A673 (cell line): ENCODE measurements around the gene BRWD1. TPM values are rescaled to one million over a fixed set of nuclear protein-coding genes. Genes with fewer than 3 reads are reported as not detected.
A peak's percentile ranks its signal among the peaks of the same experiment; 100 is the strongest.

ENCODE experiments used
- BruUV-seq: library from RNA; stranded (reverse); fragments of 400-500 nt; replicated peaks from 2 replicates; lab custom pipeline; 2021; lab: Mats Ljungman, UMichigan
- CTCF ChIA-PET: fragments of 300-600 bp; sonication (Branson Sonifier 250); formaldehyde crosslinking; loops from one replicate; lab custom pipeline; 2022; ENCODE audit warnings: antibody characterized with exemption; lab: Charles Lee
- POLR2A ChIA-PET: fragments of 300-600 bp; sonication (Branson Sonifier 250); formaldehyde crosslinking; loops from one replicate; lab custom pipeline; 2022; ENCODE audit warnings: antibody characterized with exemption; ENCODE audit not compliant: low non-redundant PET; lab: Charles Lee
- DNase-seq: peaks from one replicate; pipeline ENCODE4 v3.0.0-alpha.2; 2015; ENCODE audit warnings: low spot score
- H3K27ac ChIP-seq: fragments of 200-600 bp; sonication (generic); 2 replicates; pipeline ENCODE4 v1.5.1; 2016; ENCODE audit warnings: mixed run types, low read depth, mild to moderate bottlenecking, mixed read lengths, antibody characterized with exemption, low read length; ENCODE audit not compliant: poor library complexity, severe bottlenecking
- H3K27me3 ChIP-seq: fragments of 200-600 bp; sonication (generic); replicated peaks from 2 replicates; pipeline ENCODE4 v1.6.1; 2017; ENCODE audit warnings: mixed run types, low read depth, mild to moderate bottlenecking, mixed read lengths, antibody characterized with exemption, low read length; ENCODE audit not compliant: insufficient read depth, poor library complexity
- H3K36me3 ChIP-seq: fragments of 200-600 bp; sonication (generic); 2 replicates; pipeline ENCODE4 v1.6.1; 2016; ENCODE audit warnings: mixed run types, mild to moderate bottlenecking, mixed read lengths, antibody characterized with exemption, low read length; ENCODE audit not compliant: insufficient read depth, poor library complexity, severe bottlenecking
- H3K4me1 ChIP-seq: fragments of 200-600 bp; sonication (generic); 2 replicates; pipeline ENCODE4 v1.6.1; 2017; ENCODE audit warnings: mixed run types, mild to moderate bottlenecking, mixed read lengths, antibody characterized with exemption, low read length; ENCODE audit not compliant: insufficient read depth, poor library complexity, severe bottlenecking
- H3K4me3 ChIP-seq: fragments of 200-600 bp; sonication (generic); 2 replicates; pipeline ENCODE4 v1.5.1; 2016; ENCODE audit warnings: low read depth, mixed run types, mild to moderate bottlenecking, mixed read lengths, low read length; ENCODE audit not compliant: poor library complexity, severe bottlenecking
- H3K9me3 ChIP-seq: fragments of 200-600 bp; sonication (generic); 2 replicates; pipeline ENCODE4 v1.6.1; 2016; ENCODE audit warnings: mixed run types, low read depth, mild to moderate bottlenecking, mixed read lengths, antibody characterized with exemption, low read length; ENCODE audit not compliant: poor library complexity, severe bottlenecking
- CTCF ChIP-seq: fragments of 300-800, 200-600 bp; sonication (generic); conservative IDR thresholded peaks from 2 replicates; pipeline ENCODE4 v1.5.1; 2017; ENCODE audit warnings: low read depth, mild to moderate bottlenecking, antibody characterized with exemption, low read length, moderate library complexity, mixed read lengths
- EZH2 ChIP-seq: fragments of 200-600 bp; sonication (generic); IDR thresholded peaks from 2 replicates; pipeline ENCODE4 v1.6.1; 2017; ENCODE audit warnings: borderline replicate concordance, low read depth, mild to moderate bottlenecking, mixed read lengths, antibody characterized with exemption, low read length; ENCODE audit not compliant: poor library complexity, severe bottlenecking
- intact Hi-C: fragments of 100-400 bp; cut with micrococcal nuclease; formaldehyde crosslinking; loops from one replicate; pipeline ENCODE4 v1.10.0; 2022; ENCODE audit not compliant: unreplicated experiment
- total RNA-seq: library from RNA; stranded (reverse); gene quantifications from 2 replicates; pipeline ENCODE4 v1.2.3, GENCODE V29; 2021

The BRWD1 gene
- total RNA-seq, 1 experiment from 2014 or later: 27.6 TPM

- CTCF ChIA-PET: interaction anchor here (0.6 kb wide), 1 partner anchor 189 kb away, joined by 3 read pairs; no protein-coding TSS in a partner anchor
- H3K4me3 ChIP-seq: no peak overlapping the region
- no peak for DNase-seq
- H3K36me3 ChIP-seq: peaks cover 42% of the 10 kb centered on the region
- BruUV-seq: no TSS peak
- intact Hi-C loops: no loop called here
- H3K27ac ChIP-seq: no peak overlapping the region
- peaks cover 3% of the 10 kb centered on the region for H3K4me1 ChIP-seq
- no peaks in the 10 kb centered on the region for H3K27me3 ChIP-seq
- POLR2A ChIA-PET: no interaction called here
- no peaks in the 10 kb centered on the region for H3K9me3 ChIP-seq
- no peak for TF ChIP-seq EZH2
- peak; percentile 22; the same call in 1 of the 2 replicates for TF ChIP-seq CTCF
Measured at GRCh38 chr21:39204134-39204533, 109.3 kb downstream of the BRWD1 start.

DNA sequence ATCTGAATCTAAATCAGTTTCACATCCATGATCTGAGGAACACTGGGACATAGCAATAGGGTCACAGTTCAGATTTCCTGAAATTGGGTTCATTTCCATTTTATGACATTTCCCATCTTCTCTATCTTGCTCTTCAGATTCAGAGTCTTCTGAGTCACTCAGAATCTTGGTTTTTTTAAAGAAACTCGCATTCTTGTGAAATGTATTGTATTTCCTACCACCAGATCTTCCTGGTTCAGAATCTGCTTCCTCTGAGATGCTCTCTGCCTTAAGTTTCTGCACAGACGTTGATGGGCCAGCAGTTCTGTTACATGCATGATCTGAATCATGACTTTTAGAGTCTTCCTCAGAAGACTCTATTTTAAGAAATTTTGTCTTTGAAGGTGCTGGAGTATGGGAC is 114.6 kb downstream of the BRWD1 start:
- H3K36me3 ChIP-seq: peaks cover 49% of the 10 kb centered on the region
- CTCF ChIA-PET: no interaction called here
- BruUV-seq: TSS peak; percentile 16

DNA sequence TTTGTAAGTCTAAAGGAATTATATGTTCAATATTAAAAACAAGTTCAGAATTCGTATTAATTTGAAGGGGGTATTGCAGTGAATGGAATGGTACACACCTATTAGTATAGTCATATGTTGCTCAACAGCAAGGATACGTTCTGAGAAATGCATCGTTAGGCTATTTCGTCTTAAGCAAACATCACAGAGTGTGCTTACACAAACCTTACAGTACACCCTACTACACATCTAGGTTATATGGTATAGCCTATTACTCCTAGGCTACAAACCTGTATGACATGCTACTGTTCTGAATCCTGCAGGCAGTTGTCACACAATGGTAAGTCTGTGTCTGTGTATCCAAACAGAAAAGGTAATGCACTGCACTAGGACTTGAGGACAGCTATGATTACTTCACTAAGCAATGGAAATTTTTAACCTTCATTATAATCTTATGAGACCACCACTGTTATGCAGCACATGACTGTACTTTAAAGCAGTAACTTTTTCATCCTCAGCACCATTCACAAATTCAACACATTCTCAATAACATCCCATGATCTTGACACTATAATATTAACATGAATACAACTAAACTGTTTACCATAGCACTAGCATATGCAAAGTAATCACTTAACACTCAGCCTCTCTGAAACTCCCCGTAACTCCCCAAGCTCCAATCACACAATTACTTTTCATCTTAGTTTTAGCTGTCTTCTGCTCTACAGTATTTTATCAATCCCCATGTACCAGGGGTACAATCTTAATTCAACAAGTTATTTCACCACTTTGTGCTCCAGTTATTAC is 115.8 kb downstream of the BRWD1 start:
- Histone ChIP-seq H3K27me3 (no peaks in the 10 kb centered on the region), H3K27ac (no peak overlapping the region), H3K4me1 (no peaks in the 10 kb centered on the region), H3K9me3 (no peaks in the 10 kb centered on the region), H3K36me3 (peaks cover 49% of the 10 kb centered on the region), H3K4me3 (no peak overlapping the region)
- CTCF ChIA-PET: interaction anchor here (0.6 kb wide), 1 partner anchor 211 kb away, joined by 3 read pairs; no protein-coding TSS in a partner anchor
- BruUV-seq: no TSS peak
- intact Hi-C loops: no loop called here
- TF ChIP-seq CTCF (no peak), EZH2 (no peak)
- POLR2A ChIA-PET: no interaction called here
- no peak for DNase-seq

More for the DNA sequence above, 114.6 kb downstream of the BRWD1 start:
- no peak overlapping the region for H3K4me3 ChIP-seq
- no peak for DNase-seq
- intact Hi-C loops: no loop called here
- H3K27ac ChIP-seq: no peak overlapping the region
- no peaks in the 10 kb centered on the region for H3K27me3 ChIP-seq
- no peak for TF ChIP-seq CTCF
- H3K9me3 ChIP-seq: no peaks in the 10 kb centered on the region
- POLR2A ChIA-PET: no interaction called here
- H3K4me1 ChIP-seq: no peaks in the 10 kb centered on the region
